ENCODE measurements around the gene SOX15.

- TF ChIP-seq, protein P1, sequence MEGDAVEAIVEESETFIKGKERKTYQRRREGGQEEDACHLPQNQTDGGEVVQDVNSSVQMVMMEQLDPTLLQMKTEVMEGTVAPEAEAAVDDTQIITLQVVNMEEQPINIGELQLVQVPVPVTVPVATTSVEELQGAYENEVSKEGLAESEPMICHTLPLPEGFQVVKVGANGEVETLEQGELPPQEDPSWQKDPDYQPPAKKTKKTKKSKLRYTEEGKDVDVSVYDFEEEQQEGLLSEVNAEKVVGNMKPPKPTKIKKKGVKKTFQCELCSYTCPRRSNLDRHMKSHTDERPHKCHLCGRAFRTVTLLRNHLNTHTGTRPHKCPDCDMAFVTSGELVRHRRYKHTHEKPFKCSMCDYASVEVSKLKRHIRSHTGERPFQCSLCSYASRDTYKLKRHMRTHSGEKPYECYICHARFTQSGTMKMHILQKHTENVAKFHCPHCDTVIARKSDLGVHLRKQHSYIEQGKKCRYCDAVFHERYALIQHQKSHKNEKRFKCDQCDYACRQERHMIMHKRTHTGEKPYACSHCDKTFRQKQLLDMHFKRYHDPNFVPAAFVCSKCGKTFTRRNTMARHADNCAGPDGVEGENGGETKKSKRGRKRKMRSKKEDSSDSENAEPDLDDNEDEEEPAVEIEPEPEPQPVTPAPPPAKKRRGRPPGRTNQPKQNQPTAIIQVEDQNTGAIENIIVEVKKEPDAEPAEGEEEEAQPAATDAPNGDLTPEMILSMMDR (IDR thresholded peaks at IDR 0.05), result no peak
- TF ChIP-seq POLR2AphosphoS5 (IDR thresholded peaks at IDR 0.05) (no peak), POLR2A (IDR thresholded peaks at IDR 0.05) (no peak)
Measured at GRCh38 chr17:7582396-7583252, 7.3 kb downstream of the SOX15 start.
